Measurements from ENCODE around the gene ITFG2. TPM values are rescaled to one million over a fixed set of nuclear protein-coding genes. Genes with fewer than 3 reads are reported as not detected.

Gene ITFG2
- total RNA-seq, 2 experiments from 2014 or later = 42.0 to 55.2 TPM

- ChIA-PET POLR2A (interaction anchor here (0.6 kb wide), 1 partner anchor 12 kb away, joined by 3 read pairs; no protein-coding TSS in a partner anchor), CTCF (ENCODE audit: unreplicated experiment) (no interaction called here)
- Histone ChIP-seq H3K79me2 (ENCODE audit: insufficient read depth, low read depth, low read length) (no peaks in the 10 kb centered on the region), H2AFZ (ENCODE audit: low read length) (no peak overlapping the region), H3K4me2 (ENCODE audit: low read length) (no peak overlapping the region), H3K4me1 (ENCODE audit: insufficient read depth, low read length, poor library complexity, severe bottlenecking) (no peaks in the 10 kb centered on the region), H3K27ac (ENCODE audit: low read depth, low read length, poor library complexity, severe bottlenecking) (no peak overlapping the region), H3K4me3 (ENCODE audit: low read depth, low read length, poor library complexity, severe bottlenecking) (no peak overlapping the region), H3K9me2 (ENCODE audit: insufficient read depth, low read length) (no peaks in the 10 kb centered on the region), H3K36me3 (ENCODE audit: insufficient read depth, low read length) (peaks cover 94% of the 10 kb centered on the region), H4K20me1 (ENCODE audit: insufficient read depth, low read length) (no peaks in the 10 kb centered on the region), H3K9me3 (ENCODE audit: low read length) (no peaks in the 10 kb centered on the region)
- TF ChIP-seq CTCF (conservative IDR thresholded peaks at IDR 0.05; ENCODE audit: low read length) = no peak
- TF ChIP-seq EZH2phosphoT487 (IDR thresholded peaks at IDR 0.05; ENCODE audit: borderline replicate concordance, low read depth, low read length) = no peak
- no peak for DNase-seq (ENCODE audit: low spot score)
- BruUV-seq (replicated peaks) = no TSS peak
- intact Hi-C loops (cut with micrococcal nuclease; ENCODE audit: unreplicated experiment) = no loop called here
Observed at GRCh38 chr12:2803635-2804392, 8.7 kb upstream of the ITFG2 start.

- H3K9me3 ChIP-seq (ENCODE audit: low read length) = no peaks in the 10 kb centered on the region
- H2AFZ ChIP-seq (ENCODE audit: low read length) = no peak overlapping the region
- H3K36me3 ChIP-seq (ENCODE audit: insufficient read depth, low read length) = peaks cover 86% of the 10 kb centered on the region
- ChIA-PET CTCF (ENCODE audit: unreplicated experiment) (no interaction called here), POLR2A (no interaction called here)
- no peak overlapping the region for H3K4me2 ChIP-seq (ENCODE audit: low read length)
- no TSS peak for BruUV-seq (replicated peaks)
- H3K27ac ChIP-seq (ENCODE audit: low read depth, low read length, poor library complexity, severe bottlenecking) = no peak overlapping the region
- H3K9me2 ChIP-seq (ENCODE audit: insufficient read depth, low read length) = no peaks in the 10 kb centered on the region
- intact Hi-C loops (cut with micrococcal nuclease; ENCODE audit: unreplicated experiment) = no loop called here
- no peaks in the 10 kb centered on the region for H3K4me1 ChIP-seq (ENCODE audit: insufficient read depth, low read length, poor library complexity, severe bottlenecking)
- H3K79me2 ChIP-seq (ENCODE audit: insufficient read depth, low read depth, low read length) = no peaks in the 10 kb centered on the region
- DNase-seq (ENCODE audit: low spot score) = no peak
- TF ChIP-seq EZH2phosphoT487 (IDR thresholded peaks at IDR 0.05; ENCODE audit: borderline replicate concordance, low read depth, low read length) (no peak), CTCF (conservative IDR thresholded peaks at IDR 0.05; ENCODE audit: low read length) (no peak)
- H3K4me3 ChIP-seq (ENCODE audit: low read depth, low read length, poor library complexity, severe bottlenecking) = no peak overlapping the region
- no peaks in the 10 kb centered on the region for H4K20me1 ChIP-seq (ENCODE audit: insufficient read depth, low read length)
Observed at GRCh38 chr12:2804393-2805142, 7.9 kb upstream of the ITFG2 start.

GRCh38 chr12:2805143-2805520 lies 7.3 kb upstream of the ITFG2 start:
- POLR2A ChIA-PET = no interaction called here

More at GRCh38 chr12:2805143-2805520, 7.3 kb upstream of the ITFG2 start:
- no peaks in the 10 kb centered on the region for H3K79me2 ChIP-seq (ENCODE audit: insufficient read depth, low read depth, low read length)
- no TSS peak for BruUV-seq (replicated peaks)
- intact Hi-C loops (cut with micrococcal nuclease; ENCODE audit: unreplicated experiment) = no loop called here
- CTCF ChIA-PET (ENCODE audit: unreplicated experiment) = no interaction called here
- H4K20me1 ChIP-seq (ENCODE audit: insufficient read depth, low read length) = no peaks in the 10 kb centered on the region
- no peak overlapping the region for H3K4me3 ChIP-seq (ENCODE audit: low read depth, low read length, poor library complexity, severe bottlenecking)
- no peak overlapping the region for H3K4me2 ChIP-seq (ENCODE audit: low read length)
- no peak for DNase-seq (ENCODE audit: low spot score)
- H3K36me3 ChIP-seq (ENCODE audit: insufficient read depth, low read length) = peaks cover 81% of the 10 kb centered on the region
- H3K9me3 ChIP-seq (ENCODE audit: low read length) = no peaks in the 10 kb centered on the region
- no peak overlapping the region for H3K27ac ChIP-seq (ENCODE audit: low read depth, low read length, poor library complexity, severe bottlenecking)
- H2AFZ ChIP-seq (ENCODE audit: low read length) = no peak overlapping the region
- no peaks in the 10 kb centered on the region for H3K4me1 ChIP-seq (ENCODE audit: insufficient read depth, low read length, poor library complexity, severe bottlenecking)
- no peaks in the 10 kb centered on the region for H3K9me2 ChIP-seq (ENCODE audit: insufficient read depth, low read length)
- TF ChIP-seq CTCF (conservative IDR thresholded peaks at IDR 0.05; ENCODE audit: low read length) (no peak), EZH2phosphoT487 (IDR thresholded peaks at IDR 0.05; ENCODE audit: borderline replicate concordance, low read depth, low read length) (no peak)

Data from OCI-LY7 (cell line).